Heart right ventricle (tissue), 16 donors: ENCODE results near the gene SCCPDH. TPM values are rescaled to one million over a fixed set of nuclear protein-coding genes. Genes with fewer than 3 reads are reported as not detected.

ENCODE experiments used
- ATAC-seq, 8 donors: fragments of 200-7000 bp; cut with Tn5 transposase; one replicate each; pipeline ENCODE4 v1.9.1; 2020; ENCODE audit warnings: mild to moderate bottlenecking in 8 of 8, moderate library complexity in 8 of 8, moderate number of reproducible peaks in 1 of 8
- DNase-seq, 2 donors: peaks; one replicate each; pipeline ENCODE4 v3.0.0-alpha.2; 2020
- H3K27ac ChIP-seq, 10 donors: fragments of 200-600 bp; sonication (generic) in 2 of 10; one replicate each; pipeline versions ENCODE4 v1.5.0 to v1.8.0; 2020 to 2022; ENCODE audit warnings: mild to moderate bottlenecking in 3 of 10
- H3K27me3 ChIP-seq, 7 donors: fragments of 200-600 bp; one replicate each; pipeline ENCODE4 v1.8.0; 2021 to 2022; ENCODE audit warnings: mild to moderate bottlenecking in 2 of 7
- H3K36me3 ChIP-seq, 9 donors: fragments of 200-600 bp; sonication (generic) in 1 of 9; one replicate each; pipeline versions ENCODE4 v1.5.0 to v1.8.0; 2020 to 2022; ENCODE audit warnings: mild to moderate bottlenecking in 2 of 9
- H3K4me1 ChIP-seq, 9 donors: fragments of 200-600 bp; sonication (generic) in 1 of 9; one replicate each; pipeline versions ENCODE4 v1.5.0 to v1.8.0; 2020 to 2022; ENCODE audit warnings: mild to moderate bottlenecking in 4 of 9
- H3K4me3 ChIP-seq, 10 donors: fragments of 200-600 bp; sonication (generic) in 2 of 10; one replicate each; pipeline versions ENCODE4 v1.5.0 to v1.8.0; 2020 to 2022; ENCODE audit warnings: mild to moderate bottlenecking in 7 of 10, moderate library complexity in 2 of 10
- H3K9me3 ChIP-seq, 11 donors: fragments of 200-600 bp in 10 of 11; sonication (generic) in 2 of 11; one replicate each; pipeline versions ENCODE4 v1.5.0 to v1.8.0; 2013 to 2022; ENCODE audit warnings: mild to moderate bottlenecking in 2 of 11, control low read depth in 1 of 11, moderate library complexity in 1 of 11
- CTCF ChIP-seq, 9 donors: fragments of 200-600 bp; sonication (generic) in 2 of 9; IDR thresholded peaks; one replicate each; pipeline versions ENCODE4 v1.5.0 to v1.8.0; 2021 to 2022; ENCODE audit warnings: antibody characterized with exemption in 9 of 9, mild to moderate bottlenecking in 5 of 9, moderate library complexity in 1 of 9
- WGBS, 2 donors: extraction: QIAGEN DNeasy Blood & Tissue Kit; methylation state at CpG; one replicate each; pipeline ENCODE4 v1.1.7; 2013; ENCODE audit warnings: inconsistent platforms in 1 of 2; 5-methylcytosine and 5-hydroxymethylcytosine counted together
- intact Hi-C, 10 donors: fragments of 100-400 bp; cut with DNase I; formaldehyde crosslinking; loops; one replicate each; pipeline versions ENCODE4 v1.11.1 to v1.14.2; 2022
- polyA plus RNA-seq, 2 donors: library from polyadenylated mRNA; stranded (reverse); fragments of 200-250 nt; gene quantifications; one replicate each; pipeline ENCODE4 v1.2.3, GENCODE V29; 2013
- total RNA-seq, 10 donors: library from RNA; stranded (reverse); fragmentation: NEBNext Ultra II Directional in 3 of 10; extraction: Animal tissue kit (Norgen Biotek cat#: 25700) in 3 of 10; gene quantifications; one replicate each; pipeline versions ENCODE4 v1.2.1 to v1.2.4, GENCODE V29; 2021 to 2023
- donor health status: Arrhythmogenic right ventricular cardiomyopathy.
- donor health status: ischemic (EF 13 %, LVEDD 7.1; RV severe dilation, severe dysfunction).
- donor health status: healthy with polysubstance abuse.
- donor health status: DM: no; HTN: yes; CAD: no.
- donor health status: DM: no; HTN: no; CAD: no.
- donor health status: ischemic (EF 25% LVEDD 6.9; RV normal size, moderate dysfunction).
- donor health status: ischemic (EF 25% LVEDD 5.7; RV mildly dilated, moderate dysfunction).
- donor health status: healthy.
- donor health status: DM: yes; HTN: yes; CAD: no.
- donor health status: Ischemic cardiomyopathy.
- donor health status: ischemic (EF 35%, LVEDD 5.7; RV mildly dilated, moderate dysfunction).
- donor health status: nonischemic (EF 11% LVEDD 7.7; RV severe dilation, severe dysfunction).
- donor health status: DM: yes; HTN: yes; CAD: no.
- donor health status: PGD.
- donor health status: ischemic (EF 29% LVEDD 5.4; RV normal size, mild dysfunction).
- donor health status: nonischemic (EF 23%, LVEDD 6.1; RV moderate dilation, normal function).

Gene SCCPDH
- total and polyA plus RNA-seq, 12 donors = 9.9 to 37.5 (median 30.8) TPM

- intact Hi-C loops = no loop called here
- no peaks in the 10 kb centered on the region for H3K36me3 ChIP-seq
- H3K27me3 ChIP-seq = peaks cover 0 to 7% (median 0%) of the 10 kb centered on the region in 7 donors
- no peak overlapping the region for H3K27ac ChIP-seq
- no peak overlapping the region for H3K4me3 ChIP-seq
- no peak for TF ChIP-seq CTCF (IDR thresholded peaks at IDR 0.05)
- H3K9me3 ChIP-seq = no peaks in the 10 kb centered on the region
- no peak for ATAC-seq
- no peak for DNase-seq
- peaks cover 0 to 23% (median 12%) of the 10 kb centered on the region in 9 donors for H3K4me1 ChIP-seq
- WGBS, 2 donors = 93 to 95% methylated on average over 12 of the region's 12 CpGs
Measured at GRCh38 chr1:246787781-246788513, 63.7 kb downstream of the SCCPDH start.

- H3K4me3 ChIP-seq = peak overlapping the region in 9 of 10 donors; percentile 14 to 46 (median 40)
- H3K9me3 ChIP-seq = no peaks in the 10 kb centered on the region
- no peaks in the 10 kb centered on the region for H3K36me3 ChIP-seq
- TF ChIP-seq CTCF (IDR thresholded peaks at IDR 0.05) = no peak
- DNase-seq = no peak
- peaks cover 0 to 23% (median 12%) of the 10 kb centered on the region in 9 donors for H3K4me1 ChIP-seq
- ATAC-seq = peak in 3 of 8 donors; percentile 16 to 26 (median 20)
- peaks cover 0 to 7% (median 0%) of the 10 kb centered on the region in 7 donors for H3K27me3 ChIP-seq
- intact Hi-C loops = no loop called here
- no peak overlapping the region for H3K27ac ChIP-seq
- WGBS, 2 donors = 14 to 16% methylated on average over 33 to 37 of the region's 37 CpGs
Measured at GRCh38 chr1:246788895-246789338, 64.7 kb downstream of the SCCPDH start.

GRCh38 chr1:246789454-246790339, 65.5 kb downstream of the SCCPDH start:
- H3K36me3 ChIP-seq = no peaks in the 10 kb centered on the region
- peaks cover 0 to 7% (median 0%) of the 10 kb centered on the region in 7 donors for H3K27me3 ChIP-seq
- no peaks in the 10 kb centered on the region for H3K9me3 ChIP-seq
- H3K4me1 ChIP-seq = peaks cover 0 to 26% (median 13%) of the 10 kb centered on the region in 9 donors
- no peak for TF ChIP-seq CTCF (IDR thresholded peaks at IDR 0.05)
- H3K27ac ChIP-seq = no peak overlapping the region
- peak overlapping the region in 3 of 10 donors; percentile 43 to 46 (median 45) for H3K4me3 ChIP-seq
- intact Hi-C loops = no loop called here
- 85 to 89% methylated on average over 25 of the region's 25 CpGs for WGBS, 2 donors
- no peak for DNase-seq
- no peak for ATAC-seq

- H3K9me3 ChIP-seq = no peaks in the 10 kb centered on the region
- H3K27me3 ChIP-seq = peaks cover 0 to 7% (median 0%) of the 10 kb centered on the region in 7 donors
- H3K4me3 ChIP-seq = no peak overlapping the region
- H3K4me1 ChIP-seq = peaks cover 0 to 26% (median 17%) of the 10 kb centered on the region in 9 donors
- DNase-seq (no peak), ATAC-seq (no peak)
- 97 to 99% methylated on average over 7 of the region's 7 CpGs for WGBS, 2 donors
- no peak for TF ChIP-seq CTCF (IDR thresholded peaks at IDR 0.05)
- intact Hi-C loops = no loop called here
- no peak overlapping the region for H3K27ac ChIP-seq
- no peaks in the 10 kb centered on the region for H3K36me3 ChIP-seq
Measured at GRCh38 chr1:246790364-246790763, 66.2 kb downstream of the SCCPDH start.
